Activated naive CD4-positive, alpha-beta T cell treated with anti-CD3 and anti-CD28 coated beads, Interleukin-2, amount 50 U/mL, for 16 hours (primary cell): ENCODE measurements around the gene MGMT.

Experiments
- DNase-seq: peaks from one replicate; pipeline ENCODE4 v3.0.0-alpha.2; 2020

MGMT gene

DNA sequence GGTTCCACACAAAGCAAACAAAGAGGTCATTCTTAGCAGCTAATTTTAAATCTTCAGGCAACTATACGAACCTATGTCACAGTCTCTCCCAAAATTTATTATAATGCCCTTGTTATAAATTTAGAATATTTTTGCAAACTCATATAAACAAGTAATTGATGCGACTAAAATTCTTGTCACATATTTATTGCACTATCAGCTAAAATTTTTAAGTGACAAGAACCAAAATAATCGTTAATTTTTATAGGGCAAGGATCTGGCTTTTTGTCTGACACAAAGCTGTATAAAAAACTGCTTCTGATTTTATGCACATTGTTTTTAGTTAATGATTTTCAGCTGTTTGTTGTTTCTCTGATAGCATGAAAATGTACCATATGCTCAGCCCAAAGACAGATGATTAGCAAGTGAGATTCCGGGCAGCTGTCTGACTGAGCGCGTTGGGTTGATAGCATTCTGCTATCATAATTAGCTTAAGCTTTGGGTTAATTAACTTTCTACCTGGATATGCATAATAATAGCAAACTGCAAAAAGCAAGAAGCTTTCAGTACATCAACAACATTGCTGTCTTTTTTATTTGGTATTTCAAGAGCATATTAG lies 136.0 kb downstream of the MGMT start:
- no peak for DNase-seq

DNA sequence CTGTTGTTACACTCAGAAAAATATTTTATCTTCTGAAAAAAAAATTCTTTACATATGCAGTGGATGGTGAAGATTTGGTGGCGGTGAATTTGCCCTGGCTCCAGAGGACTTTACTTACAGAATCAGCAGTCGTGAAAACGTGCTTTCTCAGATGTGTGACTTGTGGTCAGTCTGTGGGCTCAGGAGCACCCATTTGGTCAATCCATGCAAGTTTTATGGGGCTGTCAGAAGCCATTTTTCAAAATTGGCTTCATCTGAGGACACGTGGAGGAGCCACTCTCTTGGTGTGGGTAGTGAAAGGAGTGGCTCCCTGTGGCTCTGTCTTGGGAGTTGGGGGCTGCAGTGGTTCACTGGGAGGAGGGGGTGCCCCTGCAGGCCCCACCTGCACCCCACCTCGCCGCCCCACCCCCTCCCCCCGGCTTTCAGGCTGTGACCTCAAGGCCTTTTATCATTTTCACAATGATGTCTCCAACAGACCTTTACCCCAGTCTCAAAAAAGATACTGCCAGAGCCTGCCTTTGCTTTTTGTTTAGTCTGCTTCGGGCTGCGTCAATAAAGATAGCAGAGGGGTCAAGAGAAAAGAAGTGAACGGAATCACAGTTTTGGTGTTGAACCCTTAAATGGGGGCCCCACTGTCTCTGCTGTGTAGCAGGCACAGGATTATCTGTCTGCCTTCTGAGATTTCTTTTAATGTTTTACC lies 137.4 kb downstream of the MGMT start:
- DNase-seq = no peak

DNA sequence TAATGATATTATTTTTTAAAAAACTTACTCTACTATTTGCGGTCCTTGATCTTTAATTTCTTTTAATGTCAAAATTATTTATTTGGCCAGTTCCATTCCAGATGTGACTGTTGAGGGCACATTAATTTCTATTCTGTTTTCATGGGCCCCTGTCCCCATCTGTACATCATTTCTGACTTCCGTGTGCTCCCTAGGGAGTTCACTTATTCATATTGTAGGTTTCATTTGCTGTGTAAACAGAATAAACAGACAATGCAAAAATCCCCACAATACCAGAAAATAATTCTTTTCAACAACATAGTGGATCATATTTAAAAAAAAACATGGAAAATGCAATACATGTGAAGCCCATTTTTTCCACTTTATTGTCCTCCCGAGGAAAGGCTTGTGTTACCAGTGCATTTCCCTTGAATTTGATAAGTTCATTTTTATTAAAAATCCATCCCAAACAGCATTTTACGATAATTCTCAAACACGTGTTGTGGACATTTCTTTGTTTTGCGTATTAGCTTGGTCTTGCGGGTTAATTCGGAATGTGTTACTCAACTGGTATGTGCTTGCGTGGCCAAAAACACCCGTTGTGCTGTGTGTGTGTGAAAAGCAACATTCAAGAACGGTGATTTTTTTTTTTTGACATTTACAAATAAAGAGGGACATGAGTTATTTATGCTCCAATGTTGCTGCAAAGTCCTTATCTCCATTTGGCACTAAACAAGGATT lies 138.4 kb downstream of the MGMT start:
- no peak for DNase-seq

DNA sequence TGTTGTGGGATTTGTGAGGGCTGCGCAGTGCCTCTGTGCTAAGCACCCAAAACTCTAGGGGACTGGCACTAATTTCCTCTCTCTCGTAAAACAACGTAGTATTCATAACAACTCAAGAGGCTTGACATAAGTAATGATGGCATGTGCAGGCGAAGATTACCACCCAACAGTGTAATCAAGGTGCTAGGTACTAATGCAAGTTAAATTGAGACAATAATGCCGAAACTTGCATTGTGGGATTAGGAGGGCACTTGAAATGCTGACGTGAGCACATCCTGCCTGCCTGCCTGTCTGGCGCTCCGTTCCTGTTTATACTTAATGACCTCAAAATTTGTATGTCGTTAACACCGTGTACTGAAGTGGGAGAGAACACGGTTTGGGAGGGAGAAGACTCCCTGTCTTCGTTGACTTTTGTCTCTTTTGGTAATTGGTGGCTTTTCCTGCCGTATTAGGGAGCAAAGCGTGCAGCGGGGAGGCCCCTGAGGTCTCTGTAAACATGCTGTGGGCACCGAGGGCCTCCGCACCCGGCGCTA lies 139.0 kb downstream of the MGMT start:
- DNase-seq = no peak

DNA sequence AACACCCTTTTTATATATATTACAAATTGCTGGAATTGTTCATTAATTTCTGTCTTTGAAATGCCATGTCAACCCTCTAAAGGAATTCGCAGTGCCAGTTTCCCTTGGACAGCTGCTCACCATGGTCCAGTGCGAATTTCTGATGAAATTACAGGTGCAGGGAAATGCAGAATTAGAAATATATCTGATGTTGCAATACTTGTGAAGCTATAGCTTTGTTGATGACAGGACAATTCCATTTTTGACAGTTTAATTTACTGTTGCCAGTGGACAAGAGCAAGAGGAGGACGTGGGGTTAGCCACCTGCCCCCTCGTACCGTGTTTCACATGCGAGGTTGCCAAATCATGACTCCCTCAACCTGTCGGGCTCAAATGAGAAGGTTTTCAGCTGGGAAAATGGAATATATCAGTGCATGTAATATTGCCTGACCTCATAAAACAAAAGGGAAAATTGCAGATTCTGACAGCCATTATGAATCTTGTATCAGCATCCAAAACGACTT lies 140.6 kb downstream of the MGMT start:
- DNase-seq = no peak

DNA sequence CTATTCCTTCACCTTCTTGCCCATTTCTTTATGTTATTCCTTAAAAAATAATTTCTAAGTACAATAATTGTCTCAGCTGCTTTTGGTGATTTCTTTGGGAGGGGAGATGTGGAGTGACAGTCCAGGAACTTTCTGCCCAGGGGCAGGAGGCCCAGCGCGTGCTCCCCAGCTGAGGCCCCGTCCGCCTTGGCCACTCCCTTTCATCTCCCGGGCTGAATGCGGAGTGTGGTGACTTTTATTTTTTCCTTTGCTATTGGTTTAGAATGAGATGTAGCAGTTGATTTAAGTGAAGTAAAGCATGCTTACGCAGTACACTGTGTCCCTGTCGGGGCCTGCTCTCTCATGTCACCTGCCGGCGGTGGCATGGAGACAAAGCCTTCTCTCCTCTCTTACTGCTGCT lies 141.6 kb downstream of the MGMT start:
- no peak for DNase-seq

DNA sequence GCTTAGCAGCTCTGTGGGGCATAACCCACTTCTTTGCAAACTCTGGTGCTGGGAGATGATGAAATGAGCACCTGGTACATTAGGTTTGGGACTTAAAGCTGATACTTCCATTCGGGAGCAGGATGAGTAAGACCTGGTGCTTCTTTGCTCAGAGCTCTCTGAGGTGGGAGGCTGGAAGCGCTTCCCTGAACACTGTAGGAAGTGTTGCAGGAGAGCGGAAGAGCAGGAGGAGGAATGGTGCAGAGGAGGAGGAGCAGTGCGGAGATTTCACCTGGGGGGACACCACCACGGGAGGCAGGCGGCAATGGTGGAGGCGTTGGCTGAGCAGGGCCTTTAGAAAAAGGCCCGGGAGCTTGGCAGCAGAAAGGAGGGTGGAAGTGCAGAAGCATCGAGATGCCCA lies 142.5 kb downstream of the MGMT start:
- no peak for DNase-seq

DNA sequence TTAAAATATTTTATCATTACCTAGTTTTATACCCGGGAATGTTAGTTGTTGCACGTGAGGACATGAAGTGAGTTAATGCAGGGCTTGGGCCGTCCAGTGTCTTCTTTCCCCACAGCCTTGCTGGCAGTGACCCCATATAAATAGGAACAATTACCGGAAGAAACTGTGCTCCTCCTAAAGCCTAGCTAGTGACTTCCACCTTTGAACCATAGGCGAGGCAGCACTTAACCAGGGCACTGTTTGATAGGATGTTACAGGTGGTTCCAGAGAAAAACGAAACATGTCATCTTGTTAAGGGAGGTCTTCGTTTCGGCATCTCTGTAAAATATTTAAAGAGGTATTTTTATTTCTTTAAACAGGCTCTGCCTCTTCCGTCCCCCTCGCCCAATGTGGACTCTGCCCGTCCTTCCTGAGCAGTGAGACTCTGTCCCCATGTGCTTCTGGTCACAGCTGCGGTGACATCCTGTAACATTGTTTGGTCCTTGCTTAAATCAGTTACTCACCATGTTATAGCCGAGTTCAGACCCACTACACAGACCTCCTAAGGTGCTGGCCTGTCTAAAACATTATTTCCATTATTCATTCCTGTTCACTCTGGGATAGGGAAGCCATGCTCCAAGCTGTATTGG lies 145.6 kb downstream of the MGMT start:
- no peak for DNase-seq

DNA sequence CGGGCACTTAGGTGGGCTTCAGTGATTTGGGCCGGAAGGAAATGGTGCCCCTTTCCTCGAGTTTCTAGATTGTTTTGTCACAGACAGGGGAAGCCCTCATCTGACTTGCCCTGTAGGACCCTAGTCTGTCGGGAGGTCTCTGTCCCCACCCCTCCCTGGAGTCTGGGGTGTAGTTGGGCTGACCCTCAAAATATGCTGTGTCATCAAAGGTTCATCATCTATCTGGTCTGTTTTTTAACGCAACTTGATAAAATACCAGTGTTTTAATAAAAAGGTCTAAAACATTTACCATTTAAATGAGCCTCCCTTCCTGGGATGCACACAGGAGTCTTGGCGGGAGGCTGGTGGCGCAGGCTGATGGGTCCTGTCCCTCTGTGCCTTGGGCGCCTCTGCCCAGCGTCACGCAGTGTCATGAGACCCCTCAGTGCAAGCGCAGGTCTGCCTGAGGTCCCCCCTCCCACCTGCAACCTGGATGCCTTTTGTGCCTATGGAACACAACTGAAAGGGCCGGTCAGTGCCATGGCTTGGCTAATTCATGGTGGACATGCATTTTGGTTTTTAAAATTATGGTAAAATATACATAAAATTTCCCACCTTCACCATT lies 146.4 kb downstream of the MGMT start:
- DNase-seq = no peak

DNA sequence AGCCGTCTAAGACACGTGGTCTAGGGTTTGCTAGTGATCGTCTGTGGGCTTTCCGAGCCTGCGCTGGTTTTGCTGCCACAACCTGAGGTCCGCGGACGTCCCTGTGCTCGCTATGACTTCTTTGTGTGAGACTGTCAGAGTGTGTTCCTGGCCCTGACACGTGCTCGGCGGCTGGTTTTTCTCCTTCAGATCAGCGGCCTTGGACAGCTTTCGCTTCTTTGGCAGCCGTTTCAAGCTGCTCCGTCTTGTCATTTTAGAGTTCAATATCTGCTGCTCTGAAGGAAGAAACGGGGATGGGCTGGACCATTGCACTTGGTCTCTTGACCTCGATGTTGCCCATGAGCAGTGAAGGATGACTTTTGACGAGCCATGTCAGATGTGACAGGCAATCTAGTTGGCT lies 147.3 kb downstream of the MGMT start:
- DNase-seq = no peak

DNA sequence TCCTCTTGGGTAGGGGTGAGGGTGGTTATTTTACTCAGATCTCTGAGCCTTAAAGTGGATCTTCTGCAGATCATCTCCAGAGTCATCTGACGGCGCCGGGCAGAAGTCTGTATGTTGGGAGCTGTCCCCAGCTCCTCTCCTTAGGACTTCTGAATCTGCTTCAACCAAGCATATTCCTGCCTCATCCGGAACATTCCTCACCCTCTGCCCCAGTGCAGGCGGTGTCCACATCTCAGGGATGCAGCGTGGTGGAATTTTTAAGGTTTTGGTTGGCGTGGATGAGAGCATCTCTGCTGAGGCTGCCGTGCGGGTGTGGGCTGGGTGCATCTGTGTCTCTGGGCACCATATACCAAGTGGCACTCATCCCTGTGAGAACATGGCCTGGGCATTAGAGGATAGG lies 148.3 kb downstream of the MGMT start:
- DNase-seq = no peak

DNA sequence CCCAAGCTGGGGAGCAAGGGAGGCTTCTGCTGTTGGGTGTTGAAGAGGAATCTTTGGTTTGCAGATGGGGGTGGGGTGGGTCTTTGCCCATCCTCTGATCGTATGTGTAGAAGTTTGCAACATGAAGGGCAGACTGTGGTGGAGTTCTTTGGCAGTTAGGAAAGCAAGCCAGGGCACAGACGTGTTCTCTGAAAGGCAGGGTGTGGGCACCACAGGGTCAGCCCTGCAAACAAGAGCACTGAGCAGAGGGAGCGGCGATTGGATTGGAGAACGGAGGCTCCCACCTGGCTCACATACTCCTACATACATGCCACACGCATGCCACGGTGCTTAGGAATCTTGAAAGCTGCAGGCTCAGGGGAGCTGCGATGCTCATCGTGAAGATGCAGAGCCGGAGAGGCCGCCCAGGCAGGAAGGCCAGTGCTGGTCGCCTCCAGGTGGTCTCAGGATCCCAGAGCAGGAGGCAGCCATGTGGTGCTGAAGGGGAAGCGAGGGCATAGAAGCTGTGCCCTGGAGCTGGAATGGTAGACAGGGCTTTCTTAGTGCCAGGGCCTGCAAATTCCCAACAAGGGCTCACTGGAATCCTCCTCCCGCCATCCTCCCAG lies 149.0 kb downstream of the MGMT start:
- DNase-seq = no peak

DNA sequence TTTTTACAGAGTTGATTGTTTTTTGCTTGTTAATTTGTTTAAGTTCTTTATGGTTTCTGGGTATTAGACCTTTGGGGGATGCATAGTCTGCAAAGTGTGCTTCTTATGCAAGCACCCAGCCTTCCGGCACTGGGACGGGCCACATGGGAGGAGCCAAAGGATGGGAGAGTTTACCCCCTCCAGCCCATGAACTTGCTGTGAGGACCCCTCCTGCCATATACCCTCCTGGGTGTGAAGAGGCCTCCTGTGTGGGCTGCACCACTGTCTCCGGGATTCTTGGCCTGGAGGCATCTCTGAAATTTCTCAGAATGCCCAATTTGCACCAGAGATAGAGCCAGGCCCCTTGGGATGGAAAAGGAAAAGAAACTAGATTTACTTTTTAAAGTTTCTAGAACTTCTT lies 150.7 kb downstream of the MGMT start:
- DNase-seq = no peak

DNA sequence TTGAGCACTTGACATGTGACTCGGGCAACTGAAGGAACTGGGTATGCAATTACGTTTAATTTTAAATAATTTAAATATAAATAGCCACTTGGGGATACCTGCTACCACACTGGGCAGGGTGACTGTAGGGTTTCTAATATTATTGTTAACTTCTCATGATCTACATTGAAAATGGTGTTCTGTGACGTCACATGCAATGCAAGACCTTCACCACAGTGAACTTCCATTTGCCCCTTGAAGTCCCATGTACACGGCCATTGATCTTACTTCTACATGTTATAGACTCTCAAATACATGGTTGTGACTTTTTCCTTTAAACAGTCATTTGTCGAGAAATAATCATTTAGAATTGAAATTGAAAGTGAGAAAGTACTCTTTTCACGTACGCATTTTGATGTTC lies 154.0 kb downstream of the MGMT start:
- DNase-seq = no peak

DNA sequence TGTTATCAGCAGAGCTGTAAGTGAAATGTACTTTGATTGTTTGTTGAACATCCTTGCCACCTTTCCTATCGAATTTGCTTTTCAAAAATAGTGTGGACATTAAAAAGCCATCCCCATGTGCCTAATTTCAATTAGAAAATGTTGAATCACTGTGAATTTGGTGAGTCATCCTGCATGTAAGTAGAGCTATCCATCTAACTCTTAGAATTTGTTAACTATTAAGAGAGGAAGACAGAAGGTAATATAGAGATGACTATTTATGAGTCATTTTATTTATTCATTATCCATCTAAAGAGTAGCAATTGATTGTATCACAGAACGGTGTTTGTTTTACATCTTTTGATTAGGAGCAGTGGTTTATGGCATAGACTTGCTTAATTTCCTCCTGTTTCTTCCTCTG lies 154.7 kb downstream of the MGMT start:
- no peak for DNase-seq

DNA sequence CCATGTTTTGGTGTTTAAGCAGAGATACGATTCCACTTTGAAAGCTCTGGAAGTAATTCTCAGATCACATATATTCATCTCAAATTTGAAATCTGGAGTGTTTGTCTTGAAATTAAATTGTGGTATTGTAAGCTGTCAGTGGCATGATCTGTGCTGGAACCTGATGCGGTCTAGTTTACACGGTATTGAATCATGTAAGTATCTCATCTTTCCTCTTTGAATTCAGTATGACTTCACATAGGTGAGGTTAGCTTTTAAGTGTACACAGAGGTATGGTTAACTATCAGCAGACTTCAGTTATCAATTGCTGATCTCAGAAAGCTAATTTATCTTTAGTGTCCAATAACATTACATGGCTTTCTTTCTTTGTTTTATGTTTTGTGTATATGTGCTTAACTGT lies 155.2 kb downstream of the MGMT start:
- DNase-seq = no peak

DNA sequence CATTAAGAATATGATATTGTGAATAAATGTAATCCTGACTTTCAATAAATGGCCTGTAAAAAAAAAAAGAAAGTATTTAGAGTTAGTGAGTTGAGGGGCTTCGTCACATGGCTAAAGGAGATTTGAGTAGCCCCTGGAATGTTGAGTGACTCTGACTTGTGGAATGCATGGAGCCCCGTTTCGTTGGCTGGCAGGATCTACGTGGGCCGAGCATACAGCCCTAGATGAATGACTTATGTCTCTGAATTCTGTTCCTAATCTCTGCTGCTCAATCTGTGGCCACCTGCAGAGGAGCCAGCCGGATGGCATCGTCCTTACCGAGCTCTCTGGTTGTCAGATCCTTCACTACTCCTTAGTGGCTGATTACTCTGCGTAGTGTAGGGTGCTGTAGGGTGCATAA lies 155.7 kb downstream of the MGMT start:
- no peak for DNase-seq

DNA sequence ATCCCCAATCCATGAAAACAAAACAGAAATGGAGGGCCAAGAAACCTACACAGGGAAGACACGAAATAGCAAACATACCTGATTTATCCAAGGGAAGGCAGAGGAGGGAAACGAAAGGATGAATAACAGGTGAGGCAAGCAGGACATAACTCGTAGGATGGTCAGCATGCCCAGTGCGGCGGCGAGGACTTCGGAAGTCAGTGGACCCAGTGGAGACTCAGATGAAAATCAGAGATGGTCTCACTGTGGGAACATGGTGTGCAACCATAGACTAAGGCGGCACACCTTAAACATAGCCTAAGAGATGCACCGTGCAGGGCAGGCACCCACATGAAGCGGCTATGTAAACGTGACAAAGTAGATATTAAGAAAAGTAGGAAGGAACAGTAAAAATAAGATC lies 157.5 kb downstream of the MGMT start:
- no peak for DNase-seq

DNA sequence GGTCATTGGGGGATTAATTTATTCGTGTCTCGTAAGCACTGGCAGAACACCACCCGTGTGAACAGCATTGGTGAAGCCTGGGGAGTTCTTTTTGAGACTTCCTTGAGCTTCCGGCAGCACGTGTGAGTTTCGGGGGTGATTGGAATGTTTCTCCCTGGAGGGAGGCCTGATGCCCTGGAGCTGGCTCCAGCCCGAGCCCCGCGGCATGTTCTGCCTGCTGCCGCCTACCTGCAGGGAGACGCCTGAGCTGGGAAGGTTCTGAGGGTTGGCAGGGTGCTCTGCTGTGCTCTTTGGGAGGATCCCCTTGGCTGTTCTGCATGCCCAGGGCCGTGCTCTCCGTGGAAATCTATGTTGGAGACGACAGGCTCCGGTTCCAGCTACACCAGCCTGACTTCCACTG lies 159.3 kb downstream of the MGMT start:
- DNase-seq = no peak

DNA sequence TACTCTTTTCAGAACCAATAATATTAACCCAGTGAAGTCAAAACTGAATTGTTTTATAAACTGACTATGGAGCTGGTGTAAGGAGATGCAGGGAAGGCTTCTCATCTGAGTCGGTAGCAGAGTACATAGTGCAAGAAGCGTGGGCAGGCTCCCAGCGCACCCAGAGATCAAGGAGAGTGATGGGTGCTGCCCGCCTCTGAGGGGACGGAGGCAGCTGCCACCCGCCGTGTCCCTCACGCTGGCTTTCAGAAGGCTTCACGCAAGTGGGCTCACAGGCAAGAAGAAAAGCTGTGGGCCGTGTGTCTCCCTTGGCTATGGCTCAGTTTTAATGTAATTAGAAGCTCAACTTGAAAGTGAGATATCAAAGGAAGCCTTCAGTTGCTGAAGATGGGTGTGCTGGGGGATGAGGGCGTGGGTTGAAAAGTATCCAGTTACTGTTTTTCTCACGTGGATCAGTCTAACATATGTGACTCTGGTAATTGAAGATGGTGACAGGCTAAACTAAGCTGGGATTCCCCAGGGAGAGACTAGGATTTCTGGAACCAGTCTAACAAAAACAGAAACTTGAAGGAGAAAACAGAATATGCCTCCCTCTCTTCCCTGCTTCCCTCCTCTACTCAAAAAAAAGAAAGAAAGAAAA lies 159.9 kb downstream of the MGMT start:
- no peak for DNase-seq

DNA sequence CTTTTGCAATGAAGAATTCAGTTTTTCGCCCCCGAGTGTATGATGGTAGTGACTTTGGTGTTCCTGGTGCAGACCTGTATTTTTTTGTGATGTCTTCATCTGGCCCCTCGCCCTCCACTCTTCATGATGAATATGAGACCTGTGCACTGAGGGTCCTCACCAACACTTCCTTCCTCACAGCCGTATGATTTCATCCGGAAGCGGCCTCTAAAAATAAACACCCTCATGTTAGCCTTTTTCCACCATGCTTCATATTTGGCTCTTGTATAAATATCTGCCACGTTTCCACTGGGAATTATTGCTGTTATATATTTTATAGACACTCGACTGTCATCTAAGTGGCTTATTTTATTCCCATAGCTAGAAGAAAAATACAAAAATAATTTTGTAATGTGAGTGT lies 160.4 kb downstream of the MGMT start:
- no peak for DNase-seq

DNA sequence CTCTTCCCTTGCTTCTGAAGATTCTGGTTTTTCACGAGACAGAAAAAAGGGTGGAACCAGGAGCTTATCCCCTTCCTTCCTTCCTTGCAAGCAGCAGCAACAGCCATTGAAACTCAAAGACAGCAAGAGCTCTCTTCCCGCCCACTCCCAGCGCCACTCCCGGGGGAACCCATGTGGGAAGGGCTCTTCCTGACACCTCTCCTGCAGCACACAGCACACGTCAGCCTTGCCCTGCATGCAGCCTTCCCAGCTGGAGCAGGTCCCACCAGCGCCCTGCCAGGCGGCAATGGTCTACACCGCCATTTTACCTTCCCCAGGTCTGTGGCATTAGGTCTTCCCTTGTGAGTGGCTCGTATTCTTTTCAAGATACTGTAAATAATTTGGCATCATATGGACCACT lies 161.8 kb downstream of the MGMT start:
- DNase-seq = no peak
